CD1c-positive myeloid dendritic cell (primary cell): ENCODE data around the gene ARHGEF5.
"Not testable (repeated sequence)": the region's sequence is repeated elsewhere in the genome, so short reads cannot be mapped to it uniquely, and the experiment has no call there.

ENCODE experiments used
- DNase-seq: peaks from one replicate; pipeline ENCODE4 v3.0.0-alpha.2; 2016; ENCODE audit errors: extremely low spot score

Gene ARHGEF5

GRCh38 chr7:144355176-144355822 is at the start of gene ARHGEF5:
ARHGEF5 (plus strand) TSS chr7:144355402; CDS start chr7:144362670, 7,268 bp downstream.
- not testable (repeated sequence) for DNase-seq

GRCh38 chr7:144309702-144310101 is 45.5 kb upstream of the ARHGEF5 start:
- DNase-seq = not testable (repeated sequence)

GRCh38 chr7:144311218-144311617 is 44.0 kb upstream of the ARHGEF5 start:
- not testable (repeated sequence) for DNase-seq

- DNase-seq = not testable (repeated sequence)
These were observed 43.2 kb upstream of the ARHGEF5 start, which contains the start of gene OR2A1 for GRCh38 chr7:144311872-144312469. OR2A1 (plus strand) TSS chr7:144312419; CDS start chr7:144318125, 5,706 bp downstream.

- DNase-seq = not testable (repeated sequence)
These were observed 37.7 kb upstream of the ARHGEF5 start for GRCh38 chr7:144317537-144317936.

GRCh38 chr7:144319547-144319946 is 35.7 kb upstream of the ARHGEF5 start:
- DNase-seq = not testable (repeated sequence)

GRCh38 chr7:144321677-144322206 is 33.5 kb upstream of the ARHGEF5 start:
- DNase-seq = not testable (repeated sequence)

GRCh38 chr7:144323359-144323758 is 31.8 kb upstream of the ARHGEF5 start:
- DNase-seq = not testable (repeated sequence)

GRCh38 chr7:144325868-144326267 is 29.3 kb upstream of the ARHGEF5 start:
- not testable (repeated sequence) for DNase-seq

GRCh38 chr7:144330044-144330443 is 25.2 kb upstream of the ARHGEF5 start:
- not testable (repeated sequence) for DNase-seq

- not testable (repeated sequence) for DNase-seq
These were observed 23.8 kb upstream of the ARHGEF5 start for GRCh38 chr7:144331221-144331995.

- DNase-seq = not testable (repeated sequence)
These were observed 23.3 kb upstream of the ARHGEF5 start for GRCh38 chr7:144331996-144332288.

- not testable (repeated sequence) for DNase-seq
These were observed 6.6 kb upstream of the ARHGEF5 start for GRCh38 chr7:144348625-144349024.

GRCh38 chr7:144351667-144352066 is 3.5 kb upstream of the ARHGEF5 start:
- DNase-seq = not testable (repeated sequence)

GRCh38 chr7:144356185-144356584 is 983 bp downstream of the ARHGEF5 start:
- DNase-seq = not testable (repeated sequence)

- DNase-seq = not testable (repeated sequence)
These were observed 1.7 kb downstream of the ARHGEF5 start for GRCh38 chr7:144356860-144357259.

GRCh38 chr7:144362061-144362460 is 6.9 kb downstream of the ARHGEF5 start:
- not testable (repeated sequence) for DNase-seq

- not testable (repeated sequence) for DNase-seq
These were observed 10.3 kb downstream of the ARHGEF5 start for GRCh38 chr7:144365523-144365922.

- not testable (repeated sequence) for DNase-seq
These were observed 12.0 kb downstream of the ARHGEF5 start for GRCh38 chr7:144367250-144367649.

- DNase-seq = not testable (repeated sequence)
These were observed 14.0 kb downstream of the ARHGEF5 start for GRCh38 chr7:144369221-144369620.

GRCh38 chr7:144378651-144379050 is 23.4 kb downstream of the ARHGEF5 start:
- no peak for DNase-seq

GRCh38 chr7:144379776-144380384 is 24.7 kb downstream of the ARHGEF5 start:
- no peak for DNase-seq
